HepG2 (cell line): ENCODE results near the gene CAPZA1. TPM values are rescaled to one million over a fixed set of nuclear protein-coding genes. Genes with fewer than 3 reads are reported as not detected.

Experiments used
- ATAC-seq: fragments of 200-7000 bp; cut with Tn5 transposase; 3 replicates; pipeline ENCODE4 v1.9.1; 2020; ENCODE audit warnings: mild to moderate bottlenecking, moderate library complexity
- BruUV-seq: library from RNA; stranded (reverse); fragments of 400-500 nt; replicated peaks from 2 replicates; lab custom pipeline; 2021; lab: Mats Ljungman, UMichigan
- CTCF ChIA-PET: fragments of 300-600 bp; formaldehyde crosslinking; extraction: SDS; loops from one replicate; lab custom pipeline; 2021; ENCODE audit warnings: low total read pairs, inconsistent platforms, low intra/inter-chr PET ratio; lab: Yijun Ruan, JAX
- POLR2A ChIA-PET: fragments of 350-600 bp; sonication (Branson Sonifier 250); formaldehyde crosslinking; loops from one replicate; lab custom pipeline; 2020; ENCODE audit warnings: antibody characterized with exemption, inconsistent platforms; lab: Yijun Ruan, JAX
- DNase-seq: peaks from one replicate; pipeline ENCODE4 v3.0.0-alpha.2; 2015; ENCODE audit warnings: low spot score
- FAIRE-seq: peaks from 3 replicates; lab custom pipeline; 2011; peaks lifted over from hg19 to GRCh38; lab: Jason Lieb, UNC
- H2AFZ ChIP-seq: one replicate; pipeline ENCODE4 v1.6.1; 2011; ENCODE audit warnings: low read length, inconsistent platforms
- H3K27ac ChIP-seq: fragments of 300-600 bp; 3 replicates; pipeline ENCODE4 v1.8.0; 2011; ENCODE audit warnings: mixed run types, mild to moderate bottlenecking, mixed read lengths, low read length, inconsistent platforms; ENCODE audit not compliant: insufficient read depth; ENCODE audit errors: extremely low read length
- H3K27me3 ChIP-seq, 2 experiments: fragments of 200-600 bp in 1 of 2; 2 replicates in 1 of 2; 3 replicates in 1 of 2; pipeline versions ENCODE4 v1.6.0 to v1.8.0; 2011; ENCODE audit warnings: low read length in 2 of 2, mild to moderate bottlenecking in 2 of 2, moderate library complexity in 2 of 2, inconsistent platforms in 1 of 2; ENCODE audit not compliant: insufficient read depth in 2 of 2, control insufficient read depth in 1 of 2
- H3K36me3 ChIP-seq, 2 experiments: fragments of 200-600 bp in 1 of 2; replicated peaks in 1 of 2; 2 replicates in 1 of 2; 3 replicates in 1 of 2; pipeline versions ENCODE4 v1.5.1 to v1.8.0; 2011; ENCODE audit warnings: low read length in 2 of 2, inconsistent platforms in 1 of 2; ENCODE audit not compliant: insufficient read depth in 2 of 2, control insufficient read depth in 1 of 2
- H3K4me1 ChIP-seq: 2 replicates; pipeline ENCODE4 v1.5.1; 2012; ENCODE audit warnings: low read length, inconsistent platforms; ENCODE audit not compliant: insufficient read depth
- H3K4me2 ChIP-seq: 2 replicates; pipeline ENCODE4 v1.6.0; 2011; ENCODE audit warnings: low read depth, low read length, inconsistent platforms
- H3K4me3 ChIP-seq, 3 experiments: fragments of 200-600 bp in 1 of 3; sonication (generic), shearing (Covaris generic) in 1 of 3; replicated peaks in 1 of 3; 2 replicates each; pipeline ENCODE4 v1.5.1; 2011 to 2016; ENCODE audit warnings: low read length in 3 of 3, inconsistent platforms in 2 of 3, low read depth in 2 of 3, mild to moderate bottlenecking in 2 of 3, control low read depth in 1 of 3, mixed read lengths in 1 of 3; ENCODE audit not compliant: insufficient read depth in 1 of 3
- H3K79me2 ChIP-seq: one replicate; pipeline ENCODE4 v1.6.1; 2011; ENCODE audit warnings: low read length, inconsistent platforms; ENCODE audit not compliant: insufficient read depth
- H3K9ac ChIP-seq: 2 replicates; pipeline ENCODE4 v1.6.0; 2011; ENCODE audit warnings: mild to moderate bottlenecking, low read depth, low read length, inconsistent platforms; ENCODE audit not compliant: insufficient read depth
- H3K9me3 ChIP-seq: 2 replicates; pipeline ENCODE4 v1.5.1; 2012; ENCODE audit warnings: mild to moderate bottlenecking, low read length
- H4K20me1 ChIP-seq: 2 replicates; pipeline ENCODE4 v1.6.0; 2011; ENCODE audit warnings: inconsistent platforms, mild to moderate bottlenecking, low read length, moderate library complexity; ENCODE audit not compliant: insufficient read depth
- HOMEZ ChIP-seq: IDR thresholded peaks from 2 replicates; pipeline ENCODE4 v1.6.1; 2016; ENCODE audit warnings: low read depth
- IRF1 ChIP-seq: sonication (generic); formaldehyde crosslinking; IDR thresholded peaks from 2 replicates; pipeline ENCODE4 v1.4.0; 2020; ENCODE audit warnings: low read depth, mild to moderate bottlenecking, missing genetic modification reagents
- KDM1A ChIP-seq: IDR thresholded peaks from 2 replicates; pipeline ENCODE4 v1.6.1; 2016; ENCODE audit warnings: missing compliant biosample characterization
- MEIS2 ChIP-seq: sonication (generic); formaldehyde crosslinking; IDR thresholded peaks from 2 replicates; pipeline ENCODE4 v1.9.0; 2021; ENCODE audit warnings: mild to moderate bottlenecking, missing genetic modification reagents
- MIER3 ChIP-seq: IDR thresholded peaks from 2 replicates; pipeline ENCODE4 v1.6.1; 2016; ENCODE audit warnings: missing compliant biosample characterization, borderline replicate concordance
- RBFOX2 ChIP-seq: fragments of 200-400 bp; formaldehyde crosslinking; IDR thresholded peaks from 2 replicates; pipeline ENCODE4 v1.6.1; 2017; ENCODE audit warnings: low read depth, mild to moderate bottlenecking, low read length
- SALL2 ChIP-seq: sonication (generic); formaldehyde crosslinking; IDR thresholded peaks from 2 replicates; pipeline ENCODE4 v1.8.1; 2023; ENCODE audit warnings: mild to moderate bottlenecking, missing genetic modification reagents, inconsistent platforms
- TBX3 ChIP-seq: fragments of 450-650 bp; IDR thresholded peaks from 2 replicates; pipeline ENCODE4 v1.6.1; 2017; ENCODE audit warnings: antibody characterized with exemption, mild to moderate bottlenecking, inconsistent platforms, borderline replicate concordance
- WIZ ChIP-seq: sonication (generic); formaldehyde crosslinking; IDR thresholded peaks from 2 replicates; pipeline ENCODE4 v1.5.1; 2020; ENCODE audit warnings: mild to moderate bottlenecking, missing genetic modification reagents
- ZNF790 ChIP-seq: sonication (generic); formaldehyde crosslinking; IDR thresholded peaks from 2 replicates; pipeline ENCODE4 v1.8.0; 2022; ENCODE audit warnings: missing genetic modification reagents, mild to moderate bottlenecking, borderline replicate concordance
- WGBS: methylation state at CpG from one replicate; pipeline ENCODE4 v1.1.6; 2017; ENCODE audit warnings: low lambda C conversion rate; 5-methylcytosine and 5-hydroxymethylcytosine counted together
- in situ Hi-C: cut with HindIII; loops from 2 replicates; pipeline ENCODE4 v1.10.0; 2017; ENCODE audit warnings: low pct_unique_long_range_greater_than_20kb; ENCODE audit not compliant: extremely low pct_ligation_motif_present
- intact Hi-C: fragments of 100-400 bp; cut with micrococcal nuclease; formaldehyde crosslinking; loops from one replicate; pipeline ENCODE4 v1.10.0; 2022; ENCODE audit not compliant: unreplicated experiment
- polyA plus RNA-seq, 8 experiments: library from polyadenylated mRNA; depleted of rRNA in 3 of 8; stranded (reverse) in 7 of 8; unstranded in 1 of 8; fragments of >200 nt; fragmentation: Illumina TruSeq in 4 of 8; extraction: Trizol in 4 of 8; gene quantifications; 2 replicates each; pipeline versions ENCODE4 v1.2.1 to v1.2.3, GENCODE V29; 2011 to 2016; ENCODE audit warnings: low read depth in 4 of 8, missing spikeins in 1 of 8, mixed read lengths in 1 of 8; ENCODE audit not compliant: insufficient read depth in 1 of 8
- total RNA-seq, 5 experiments: library from RNA; depleted of rRNA; stranded (reverse); fragments of >200 nt; fragmentation: Illumina TruSeq; extraction: Trizol; gene quantifications; 2 replicates each; pipeline ENCODE4 v1.2.3, GENCODE V29; 2016; ENCODE audit warnings: low read depth in 1 of 5
- TF ChIP-seq, protein P1 (sequence below): sonication (generic); formaldehyde crosslinking; IDR thresholded peaks from 2 replicates; pipeline ENCODE4 v1.9.0; 2021; ENCODE audit warnings: missing genetic modification reagents, borderline replicate concordance
- TF ChIP-seq, protein P2 (sequence below): sonication (generic); formaldehyde crosslinking; IDR thresholded peaks from 2 replicates; pipeline ENCODE4 v1.4.0; 2020; ENCODE audit warnings: mild to moderate bottlenecking, missing genetic modification reagents

CAPZA1 gene
- total and polyA plus RNA-seq, 2 of the 13 experiments (the other 11 are each of a cell fraction or from before 2014, with no cell fraction given) = 67.0 to 117 TPM

GRCh38 chr1:112634367-112634766, 14.7 kb downstream of the CAPZA1 start:
- FAIRE-seq = no peak
- POLR2A ChIA-PET = interaction anchor here (1.6 kb wide), 1 partner anchor 65 kb away, joined by 6 read pairs; no protein-coding TSS in a partner anchor
- TF ChIP-seq SALL2 (no peak), HOMEZ (CRISPR knock-in tag) (no peak), TBX3 (no peak), RBFOX2 (no peak), MIER3 (CRISPR knock-in tag) (no peak), MEIS2 (CRISPR knock-in tag) (no peak), WIZ (CRISPR knock-in tag) (no peak)
- TF ChIP-seq, all 625 proteins: peak for 0
- ATAC-seq = no peak
- Histone ChIP-seq H4K20me1 (peaks cover 55% of the 10 kb centered on the region), H3K79me2 (peaks cover 92% of the 10 kb centered on the region), H2AFZ (no peak overlapping the region), H3K36me3 (peaks cover 0 to 9% of the 10 kb centered on the region in 2 experiments; a peak in 3 of 5 replicates), H3K9me3 (no peaks in the 10 kb centered on the region), H3K4me3 (no peak overlapping the region), H3K9ac (no peak overlapping the region), H3K27me3 (no peaks in the 10 kb centered on the region), H3K4me2 (no peak overlapping the region), H3K4me1 (peaks cover 81% of the 10 kb centered on the region), H3K27ac (no peak overlapping the region)
- CTCF ChIA-PET = no interaction called here
- intact Hi-C loops = no loop called here
- in situ Hi-C loops = no loop called here
- DNase-seq = no peak
- BruUV-seq = no TSS peak

- 97% methylated on average over 2 of the region's 2 CpGs for WGBS
- DNase-seq (no peak), ATAC-seq (no peak), FAIRE-seq (no peak)
- H3K27ac ChIP-seq = peak overlapping the region; percentile 45
- peaks cover 0 to 4% of the 10 kb centered on the region in 2 experiments; a peak in 2 of 5 replicates for H3K36me3 ChIP-seq
- TF ChIP-seq, protein P1, sequence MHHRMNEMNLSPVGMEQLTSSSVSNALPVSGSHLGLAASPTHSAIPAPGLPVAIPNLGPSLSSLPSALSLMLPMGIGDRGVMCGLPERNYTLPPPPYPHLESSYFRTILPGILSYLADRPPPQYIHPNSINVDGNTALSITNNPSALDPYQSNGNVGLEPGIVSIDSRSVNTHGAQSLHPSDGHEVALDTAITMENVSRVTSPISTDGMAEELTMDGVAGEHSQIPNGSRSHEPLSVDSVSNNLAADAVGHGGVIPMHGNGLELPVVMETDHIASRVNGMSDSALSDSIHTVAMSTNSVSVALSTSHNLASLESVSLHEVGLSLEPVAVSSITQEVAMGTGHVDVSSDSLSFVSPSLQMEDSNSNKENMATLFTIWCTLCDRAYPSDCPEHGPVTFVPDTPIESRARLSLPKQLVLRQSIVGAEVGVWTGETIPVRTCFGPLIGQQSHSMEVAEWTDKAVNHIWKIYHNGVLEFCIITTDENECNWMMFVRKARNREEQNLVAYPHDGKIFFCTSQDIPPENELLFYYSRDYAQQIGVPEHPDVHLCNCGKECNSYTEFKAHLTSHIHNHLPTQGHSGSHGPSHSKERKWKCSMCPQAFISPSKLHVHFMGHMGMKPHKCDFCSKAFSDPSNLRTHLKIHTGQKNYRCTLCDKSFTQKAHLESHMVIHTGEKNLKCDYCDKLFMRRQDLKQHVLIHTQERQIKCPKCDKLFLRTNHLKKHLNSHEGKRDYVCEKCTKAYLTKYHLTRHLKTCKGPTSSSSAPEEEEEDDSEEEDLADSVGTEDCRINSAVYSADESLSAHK (CRISPR knock-in tag) = no peak
- TF ChIP-seq KDM1A (CRISPR knock-in tag) (no peak), IRF1 (CRISPR knock-in tag) (no peak), ZNF790 (CRISPR knock-in tag) (no peak)
- TF ChIP-seq, protein P2, sequence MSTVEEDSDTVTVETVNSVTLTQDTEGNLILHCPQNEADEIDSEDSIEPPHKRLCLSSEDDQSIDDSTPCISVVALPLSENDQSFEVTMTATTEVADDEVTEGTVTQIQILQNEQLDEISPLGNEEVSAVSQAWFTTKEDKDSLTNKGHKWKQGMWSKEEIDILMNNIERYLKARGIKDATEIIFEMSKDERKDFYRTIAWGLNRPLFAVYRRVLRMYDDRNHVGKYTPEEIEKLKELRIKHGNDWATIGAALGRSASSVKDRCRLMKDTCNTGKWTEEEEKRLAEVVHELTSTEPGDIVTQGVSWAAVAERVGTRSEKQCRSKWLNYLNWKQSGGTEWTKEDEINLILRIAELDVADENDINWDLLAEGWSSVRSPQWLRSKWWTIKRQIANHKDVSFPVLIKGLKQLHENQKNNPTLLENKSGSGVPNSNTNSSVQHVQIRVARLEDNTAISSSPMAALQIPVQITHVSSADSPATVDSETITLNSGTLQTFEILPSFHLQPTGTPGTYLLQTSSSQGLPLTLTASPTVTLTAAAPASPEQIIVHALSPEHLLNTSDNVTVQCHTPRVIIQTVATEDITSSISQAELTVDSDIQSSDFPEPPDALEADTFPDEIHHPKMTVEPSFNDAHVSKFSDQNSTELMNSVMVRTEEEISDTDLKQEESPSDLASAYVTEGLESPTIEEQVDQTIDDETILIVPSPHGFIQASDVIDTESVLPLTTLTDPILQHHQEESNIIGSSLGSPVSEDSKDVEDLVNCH (CRISPR knock-in tag) = no peak
- no peak overlapping the region for H3K4me2 ChIP-seq
- intact Hi-C loops (no loop called here), in situ Hi-C loops (no loop called here)
- no peak overlapping the region for H3K9ac ChIP-seq
- BruUV-seq = no TSS peak
- H2AFZ ChIP-seq = no peak overlapping the region
- no peak overlapping the region for H3K4me3 ChIP-seq
- no peaks in the 10 kb centered on the region for H3K27me3 ChIP-seq
- peaks cover 78% of the 10 kb centered on the region for H3K79me2 ChIP-seq
- CTCF ChIA-PET = no interaction called here
- peaks cover 51% of the 10 kb centered on the region for H4K20me1 ChIP-seq
- POLR2A ChIA-PET = interaction anchor here (0.7 to 2.2 kb wide), 7 partner anchors 17 to 265 kb away, joined by 3 to 7 read pairs (median 5); partner anchors contain the start of genes MOV10 and ST7L
- H3K4me1 ChIP-seq = peaks cover 80% of the 10 kb centered on the region
- H3K9me3 ChIP-seq = no peaks in the 10 kb centered on the region
Observed at GRCh38 chr1:112636056-112636455, 16.4 kb downstream of the CAPZA1 start.
